ENCODE data around the gene CPA2.

GRCh38 chr7:130226333-130226732 lies 40.3 kb upstream of the CPA2 start:
- TF ChIP-seq CTCF (IDR thresholded peaks at IDR 0.05) (no peak), POLR2AphosphoS5 (IDR thresholded peaks at IDR 0.05) (no peak), POLR2A (IDR thresholded peaks at IDR 0.05) (no peak)

Measured in upper lobe of left lung (tissue), 4 donors.